HepG2 (cell line): ENCODE measurements around the gene ACSL3.

Experiments used
- CTCF ChIP-seq: sonication (generic); formaldehyde crosslinking; IDR thresholded peaks from 2 replicates; pipeline ENCODE4 v1.5.0; 2020; ENCODE audit warnings: mild to moderate bottlenecking, missing genetic modification reagents, moderate library complexity
- IRX3 ChIP-seq: sonication (generic); formaldehyde crosslinking; IDR thresholded peaks from 2 replicates; pipeline ENCODE4 v1.8.1; 2023; ENCODE audit warnings: mild to moderate bottlenecking, low read depth, missing genetic modification reagents, borderline replicate concordance
- NFE2L1 ChIP-seq: sonication (generic); formaldehyde crosslinking; IDR thresholded peaks from 2 replicates; pipeline ENCODE4 v1.4.0; 2020; ENCODE audit warnings: missing genetic modification reagents, mild to moderate bottlenecking, borderline replicate concordance
- POLR2AphosphoS5 ChIP-seq: IDR thresholded peaks from 2 replicates; pipeline ENCODE4 v1.6.1; 2012; ENCODE audit warnings: low read depth, low read length
- ZNF530 ChIP-seq: sonication (generic); formaldehyde crosslinking; IDR thresholded peaks from 2 replicates; pipeline ENCODE4 v1.5.0; 2020; ENCODE audit warnings: low read depth, mild to moderate bottlenecking, missing genetic modification reagents

- TF ChIP-seq IRX3 (CRISPR knock-in tag) (no peak), CTCF (CRISPR knock-in tag) (peak; percentile 81), NFE2L1 (no peak), ZNF530 (CRISPR knock-in tag) (no peak), POLR2AphosphoS5 (no peak)
Observed at GRCh38 chr2:222903234-222904220, 42.7 kb downstream of the ACSL3 start.
